Activated CD4-positive, CD25-positive, alpha-beta regulatory T cell treated with anti-CD3 and anti-CD28 coated beads, Interleukin-2, amount 50 U/mL, for 16 hours (primary cell): ENCODE data around the gene FBXO31.
"Not testable (repeated sequence)": the region's sequence is repeated elsewhere in the genome, so short reads cannot be mapped to it uniquely, and the experiment has no call there.

Source experiments
- DNase-seq: peaks from one replicate; pipeline ENCODE4 v3.0.0-alpha.2; 2020; ENCODE audit warnings: low read depth, low spot score

Gene FBXO31

DNA sequence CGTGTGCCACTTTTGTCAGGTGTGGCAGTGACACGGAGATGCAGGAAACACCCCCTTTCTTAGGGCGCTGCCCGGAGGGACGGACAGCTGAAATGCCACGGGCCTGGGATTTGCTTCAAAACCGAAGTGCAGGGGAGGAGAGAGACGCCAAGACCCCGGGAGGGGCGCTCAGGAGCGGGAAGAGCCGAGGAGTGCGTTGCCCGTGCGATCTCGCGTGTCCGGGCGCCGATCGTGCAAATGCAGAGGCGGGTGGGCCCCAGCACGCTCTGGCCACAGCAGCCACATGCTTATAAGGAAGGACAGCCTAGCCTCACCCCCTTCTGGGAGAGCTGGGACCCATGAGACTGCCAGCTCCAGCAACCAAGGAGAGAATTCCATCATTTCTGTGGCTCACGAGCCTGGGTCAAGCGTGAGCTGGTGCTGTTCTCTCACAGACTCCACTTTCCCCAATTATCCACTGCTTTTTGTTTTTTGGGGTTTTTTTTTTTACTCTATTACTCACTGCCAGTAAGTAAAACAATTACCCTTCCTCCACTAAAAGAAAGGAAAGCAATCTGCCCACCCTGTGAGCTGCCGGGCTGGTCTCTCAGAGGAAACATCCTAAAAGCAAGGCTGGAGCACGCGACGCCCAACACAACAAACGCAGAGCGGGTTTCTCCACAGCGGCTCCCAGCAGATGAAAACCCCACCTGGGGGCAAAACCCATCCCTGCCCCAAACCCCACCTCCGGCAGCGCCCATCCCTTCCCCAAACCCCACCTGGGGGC lies 39.2 kb downstream of the FBXO31 start:
- DNase-seq = no peak

DNA sequence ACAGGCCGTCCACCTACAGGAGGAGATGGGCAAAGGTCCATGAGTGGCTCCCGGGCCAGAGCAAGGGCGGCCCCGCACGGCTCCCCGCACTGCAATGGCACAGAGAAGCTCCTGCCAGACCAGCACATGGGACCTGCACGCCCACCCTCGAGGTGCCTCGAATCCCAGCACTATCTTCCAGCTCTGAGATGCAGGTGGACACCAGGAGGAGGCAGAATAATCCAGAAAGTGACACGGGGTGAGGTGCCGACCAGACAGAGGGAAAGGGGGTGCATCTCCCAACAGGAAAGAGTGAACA lies 39.9 kb downstream of the FBXO31 start:
- DNase-seq = no peak

DNA sequence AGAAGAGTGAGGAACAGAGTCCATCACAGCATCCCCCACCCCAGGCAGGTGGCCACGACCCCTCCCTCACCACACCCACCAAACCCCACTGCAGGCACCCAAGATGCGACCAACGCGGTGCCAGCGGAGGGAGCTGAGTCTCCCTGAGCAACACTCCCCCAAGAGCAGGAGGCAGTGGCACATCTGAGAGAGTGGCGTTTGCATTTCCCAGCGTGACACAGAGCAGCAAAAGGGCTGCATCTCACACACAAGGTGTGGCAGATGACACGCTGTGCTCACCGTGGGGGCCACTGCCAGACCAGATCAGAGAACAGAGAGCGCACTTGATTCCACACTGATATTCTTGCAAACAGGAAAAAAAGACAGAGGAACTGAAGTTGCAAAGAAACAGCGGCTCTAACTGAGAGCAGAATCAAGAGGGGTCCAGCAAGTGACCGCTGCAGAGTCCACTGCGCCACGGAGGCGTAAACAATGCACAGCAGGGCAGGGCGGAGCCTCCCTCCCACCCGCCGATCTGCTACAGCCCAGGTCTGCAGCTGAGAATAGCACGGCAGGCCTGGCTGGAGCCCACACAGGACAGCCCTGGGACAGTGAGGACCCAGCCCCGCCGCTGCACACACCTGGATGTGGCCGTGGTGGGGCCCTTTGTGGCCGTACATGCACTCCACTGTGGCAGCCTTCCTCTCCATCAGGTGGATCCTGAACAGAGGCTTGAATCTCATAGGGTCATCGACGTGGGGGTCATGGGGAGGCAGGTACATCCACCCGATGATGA lies 40.4 kb downstream of the FBXO31 start:
- DNase-seq = no peak

DNA sequence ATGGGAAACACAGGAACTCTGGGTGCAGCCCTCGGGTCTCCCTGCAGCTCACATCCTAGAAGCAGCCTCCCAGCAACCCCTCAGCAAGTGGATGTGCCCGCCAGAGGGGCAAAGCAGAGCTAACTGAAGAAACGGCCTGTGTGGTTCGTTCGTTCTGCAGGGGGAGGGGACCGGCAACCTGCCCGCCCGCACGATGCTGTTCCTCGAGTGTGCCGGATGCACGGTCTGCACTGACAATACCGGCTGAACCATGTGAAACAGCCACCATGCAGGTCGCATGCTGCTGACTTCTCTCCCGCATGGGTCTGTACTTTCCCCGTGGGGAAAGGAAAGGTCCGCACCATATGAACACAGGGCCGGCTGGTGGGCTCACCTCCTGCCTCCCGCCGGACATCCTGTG lies 41.1 kb downstream of the FBXO31 start:
- DNase-seq = no peak

DNA sequence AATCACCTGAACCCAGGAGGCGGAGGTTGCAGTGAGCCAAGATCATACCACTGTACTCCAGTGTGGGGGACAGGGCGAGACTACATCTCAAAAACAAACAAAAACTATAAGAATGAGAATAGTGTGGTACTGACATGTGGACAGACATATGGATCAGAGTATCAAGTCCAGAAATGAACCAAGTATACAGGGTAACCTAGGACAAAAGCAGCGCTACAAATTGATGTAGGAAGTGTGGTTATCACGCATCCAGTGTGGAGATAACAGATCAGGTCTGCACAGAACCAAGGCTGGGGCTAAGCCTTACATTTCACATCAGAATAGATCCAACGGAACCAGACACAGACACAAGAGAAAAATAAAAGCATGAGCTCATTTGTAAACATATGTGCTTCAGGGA lies 43.4 kb downstream of the FBXO31 start:
- no peak for DNase-seq

DNA sequence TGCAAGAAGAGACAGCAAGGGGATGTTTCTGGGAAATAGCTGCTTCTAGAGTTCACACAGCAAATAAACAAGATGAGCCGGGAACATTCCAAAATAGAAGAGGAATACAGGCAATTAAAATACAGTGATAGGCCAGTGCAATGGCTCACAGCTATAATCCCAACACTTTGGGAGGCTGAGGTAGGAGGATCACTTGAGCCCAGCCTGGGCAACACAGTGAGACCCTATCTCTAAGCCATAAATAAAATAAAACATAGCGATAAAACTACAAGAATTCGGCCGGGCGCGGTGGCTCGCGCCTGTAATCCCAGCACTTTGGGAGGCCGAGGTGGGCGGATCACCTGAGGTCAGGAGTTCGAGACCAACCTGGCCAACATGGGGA lies 43.9 kb downstream of the FBXO31 start:
- not testable (repeated sequence) for DNase-seq

DNA sequence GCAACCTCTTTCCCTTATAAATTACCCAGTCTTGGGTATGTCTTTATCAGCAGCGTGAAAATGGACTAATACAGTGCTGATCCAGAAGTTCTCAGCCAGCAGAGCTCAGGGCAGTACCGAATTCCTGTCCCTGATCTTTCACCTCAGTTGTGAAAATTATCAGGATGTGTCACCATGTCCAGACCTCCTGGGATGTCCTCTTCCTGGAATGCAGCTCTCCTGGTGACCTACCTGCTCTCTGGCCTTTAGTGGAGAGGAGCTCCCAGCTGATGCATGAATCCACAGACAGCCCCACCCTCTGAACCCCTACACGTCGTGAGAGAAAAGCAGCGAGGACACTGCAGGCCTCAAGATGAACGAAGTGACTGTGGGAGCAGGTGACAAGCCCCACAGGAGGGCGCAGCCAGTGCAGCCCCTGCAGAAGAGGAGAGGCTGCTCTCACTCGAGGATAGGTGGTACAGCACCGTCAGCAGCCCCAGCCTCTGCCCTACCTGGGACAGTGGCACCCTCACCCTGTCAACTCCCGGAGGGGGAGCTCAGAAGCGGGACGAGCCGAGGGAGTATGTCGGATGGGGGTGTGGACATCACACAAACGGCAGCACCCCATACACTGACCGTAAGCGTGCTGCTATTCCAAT lies 44.4 kb downstream of the FBXO31 start:
- DNase-seq = no peak

DNA sequence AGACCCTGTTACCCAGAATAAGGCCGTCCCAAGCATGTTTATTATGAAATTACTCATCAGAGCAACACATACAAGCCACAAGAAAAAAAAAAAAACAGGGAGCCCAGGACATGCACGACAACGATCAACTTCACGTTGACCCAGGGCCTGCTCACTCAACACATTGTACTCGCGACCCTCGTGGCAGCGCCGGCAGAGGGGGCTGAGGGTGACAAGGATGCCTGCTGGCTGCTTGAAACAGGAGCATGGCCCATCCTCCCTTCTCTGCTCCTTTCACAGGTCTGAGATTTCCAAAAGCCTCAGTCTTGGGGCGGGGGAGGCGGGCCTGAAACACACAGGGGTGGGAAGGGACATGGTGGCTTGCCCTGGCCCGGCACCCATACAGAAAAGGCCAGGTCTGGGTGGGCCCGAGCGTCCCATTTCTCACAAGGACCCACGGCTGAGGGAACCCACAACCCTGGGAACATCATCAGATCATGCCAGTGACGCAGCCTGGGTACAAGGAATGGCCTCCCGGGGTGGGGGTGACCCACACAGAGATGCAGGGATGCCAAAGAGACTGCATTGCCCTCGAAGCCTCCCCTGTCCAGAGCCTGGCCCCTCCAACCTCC lies 45.3 kb downstream of the FBXO31 start:
- DNase-seq = no peak

DNA sequence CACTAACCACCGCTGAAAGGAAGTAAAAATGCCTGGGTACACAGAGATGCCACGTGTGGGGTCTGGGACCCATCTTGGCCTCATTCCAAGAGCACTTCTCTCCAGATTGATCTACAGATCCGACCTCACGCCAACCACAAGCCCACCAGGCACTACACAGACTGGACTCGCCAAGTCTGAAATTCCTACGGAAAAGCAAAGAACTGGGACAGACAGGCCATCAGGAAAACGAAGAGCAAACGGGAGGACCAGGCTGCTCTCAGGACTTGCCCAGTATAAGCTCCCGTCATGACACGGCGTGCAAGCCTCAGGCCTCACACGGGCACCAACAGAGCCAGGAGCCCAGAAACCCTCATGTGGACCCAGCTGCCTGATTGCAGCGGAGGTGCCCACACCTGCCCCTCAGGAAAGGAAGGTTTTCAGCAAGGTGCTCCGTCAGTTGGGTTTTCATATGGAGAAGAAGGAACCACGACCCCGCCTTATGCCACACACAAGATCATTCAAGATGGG lies 46.3 kb downstream of the FBXO31 start:
- no peak for DNase-seq

DNA sequence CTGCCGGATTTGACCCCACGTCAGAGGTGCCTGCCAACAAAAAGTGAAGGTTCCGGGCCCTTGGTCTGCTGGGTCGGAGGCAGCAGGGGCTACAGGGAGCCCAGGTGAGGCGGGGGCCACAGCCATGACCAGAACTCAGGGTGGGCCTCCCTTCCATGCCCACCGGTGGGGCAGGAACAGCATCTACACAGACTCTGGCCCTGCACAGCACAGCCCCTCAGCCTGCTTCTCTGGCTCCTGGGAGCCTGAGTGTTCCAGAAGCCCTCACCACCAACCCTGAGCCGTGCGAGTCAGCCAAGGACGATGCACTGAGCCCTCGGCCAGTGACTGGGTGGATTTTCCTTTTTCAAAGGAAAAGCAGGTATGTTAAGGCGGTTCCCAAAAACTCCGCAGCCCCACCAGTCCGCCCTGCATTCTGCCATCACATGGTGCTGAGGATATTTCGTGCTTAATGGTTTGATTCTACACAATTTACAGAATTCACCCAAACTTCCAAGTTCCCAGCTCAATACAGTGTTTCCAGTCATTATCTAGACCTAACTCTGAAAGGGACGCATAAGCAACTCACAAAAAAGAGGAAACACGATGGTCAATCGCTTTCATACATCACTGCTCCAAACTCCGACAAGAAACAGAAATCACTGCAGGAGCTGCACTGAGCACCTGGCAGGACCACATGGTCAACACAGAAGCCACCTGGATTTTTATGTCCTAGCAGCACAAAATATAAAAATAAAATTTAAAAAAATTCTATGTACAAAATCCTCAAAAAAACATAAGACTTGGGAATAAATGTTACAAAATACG lies 46.9 kb downstream of the FBXO31 start:
- no peak for DNase-seq

DNA sequence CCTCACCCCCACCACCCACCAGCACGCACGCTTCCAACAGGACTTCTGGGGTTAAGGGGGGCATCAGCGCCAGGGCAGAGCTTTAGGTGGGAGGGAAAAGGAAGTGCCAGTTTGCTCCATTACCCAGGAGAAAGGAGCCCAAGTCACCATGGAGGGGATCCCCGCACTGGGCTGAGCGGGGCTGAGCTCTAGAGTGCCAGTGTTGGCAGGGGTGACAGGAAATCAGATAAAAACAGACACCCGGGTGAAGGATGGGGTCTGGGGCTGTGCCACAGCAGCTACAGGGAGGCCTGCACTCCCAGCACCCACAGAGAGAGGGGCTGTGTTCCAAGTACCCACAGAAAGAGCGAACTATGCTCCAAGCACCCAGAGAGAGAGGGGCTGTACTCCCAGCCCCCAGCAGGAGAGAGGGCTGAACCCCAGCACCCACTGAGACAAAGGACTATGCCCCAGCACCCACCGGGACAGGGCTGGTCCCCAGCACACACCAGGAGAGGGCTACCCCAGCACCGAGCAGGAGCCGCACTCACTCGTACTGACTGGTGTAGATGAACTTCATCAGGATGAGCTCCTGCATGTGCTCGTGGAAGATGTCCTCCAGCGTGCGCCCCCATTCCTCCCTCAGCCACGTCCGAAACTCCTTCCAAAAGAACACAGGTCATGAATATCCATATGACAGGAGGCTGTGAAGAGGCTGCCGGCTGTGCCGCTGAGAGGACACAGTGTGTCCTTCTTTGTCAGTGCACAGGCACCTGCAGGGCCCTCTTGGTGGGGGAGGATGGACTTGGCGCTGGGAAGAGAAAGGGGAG lies 47.7 kb downstream of the FBXO31 start:
- no peak for DNase-seq

DNA sequence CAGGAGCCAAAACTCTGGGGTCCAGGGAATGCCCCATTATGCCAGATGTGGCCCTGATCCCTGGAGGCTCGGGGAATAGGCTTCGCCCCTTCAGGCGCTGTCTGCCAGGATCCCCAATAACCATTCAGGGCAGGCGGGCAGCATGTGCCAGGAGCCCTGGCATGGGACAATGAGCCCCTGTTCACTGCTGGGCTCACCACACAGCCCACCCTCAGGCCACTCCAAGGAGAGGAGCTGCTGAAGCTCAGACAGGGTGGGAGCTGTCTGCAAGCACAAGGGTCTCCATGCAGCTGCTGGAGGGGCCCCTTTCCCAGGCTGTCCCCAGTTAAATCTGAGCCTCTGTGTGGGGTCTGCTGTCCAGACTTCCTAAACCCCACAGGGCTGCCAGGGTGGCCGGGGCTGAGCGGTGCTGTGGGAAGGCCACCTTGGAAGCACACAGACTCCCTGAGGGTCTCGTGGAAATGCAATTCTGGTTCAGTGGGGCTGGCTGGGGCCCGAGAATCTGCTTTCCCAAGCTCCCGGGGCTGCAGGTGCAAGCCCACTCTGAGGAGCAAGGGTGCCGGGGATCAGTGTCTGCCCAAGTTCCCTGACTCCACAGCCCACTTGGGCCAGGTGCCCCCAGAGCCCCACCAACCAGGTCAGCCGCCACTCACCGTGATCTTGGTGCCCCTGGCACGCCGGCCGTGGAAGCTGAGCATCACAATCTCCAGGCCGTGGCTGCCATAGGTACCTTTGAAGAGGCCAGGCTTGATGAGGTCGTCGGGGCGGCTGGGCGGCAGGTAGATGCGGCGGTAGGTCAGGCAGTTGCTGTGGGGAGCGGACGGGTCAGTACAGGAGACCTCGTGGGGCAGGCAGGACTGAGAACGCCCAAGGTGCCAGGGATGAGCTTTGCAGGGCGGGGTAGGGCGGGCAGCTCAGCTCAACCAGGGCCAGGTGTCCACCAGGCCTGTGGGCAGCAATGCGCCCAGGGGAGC lies 48.6 kb downstream of the FBXO31 start:
- DNase-seq = no peak

DNA sequence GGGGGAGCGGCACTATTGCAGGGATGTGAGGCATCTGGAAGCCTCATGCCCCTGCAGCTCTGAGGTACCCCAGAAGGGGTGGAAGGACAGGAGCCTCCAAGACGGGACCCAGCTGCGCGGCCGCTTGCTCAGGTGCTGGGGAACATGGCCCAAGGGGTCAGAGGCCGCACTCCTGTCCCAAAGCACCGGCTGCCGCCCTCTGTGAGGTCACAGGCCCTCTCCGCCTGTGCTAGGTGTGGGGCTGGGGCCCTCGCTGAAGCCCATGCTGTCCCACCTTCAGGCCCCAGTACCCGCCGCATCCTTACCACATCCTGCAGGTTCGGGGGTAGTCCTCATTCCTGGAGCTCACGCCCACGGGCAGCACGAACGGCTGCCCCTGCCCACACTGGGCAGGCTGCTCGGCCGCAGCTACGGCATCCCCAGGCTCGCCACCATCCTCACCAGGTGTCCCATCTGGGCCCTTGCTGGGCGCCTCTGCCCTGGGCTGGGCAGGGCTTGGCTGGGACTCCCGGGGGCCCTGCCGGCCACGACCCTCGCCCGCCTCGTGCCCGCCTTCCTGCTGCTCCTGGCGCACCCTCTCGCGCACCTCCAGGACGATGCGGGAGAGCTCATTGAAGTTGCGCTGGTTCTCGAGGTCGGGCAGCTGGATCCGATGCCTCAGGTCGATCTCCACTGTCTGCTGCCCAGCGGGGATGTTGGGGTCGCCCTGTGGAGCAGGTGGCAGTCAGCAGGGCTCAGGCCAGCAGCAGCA lies 49.8 kb downstream of the FBXO31 start:
- no peak for DNase-seq

DNA sequence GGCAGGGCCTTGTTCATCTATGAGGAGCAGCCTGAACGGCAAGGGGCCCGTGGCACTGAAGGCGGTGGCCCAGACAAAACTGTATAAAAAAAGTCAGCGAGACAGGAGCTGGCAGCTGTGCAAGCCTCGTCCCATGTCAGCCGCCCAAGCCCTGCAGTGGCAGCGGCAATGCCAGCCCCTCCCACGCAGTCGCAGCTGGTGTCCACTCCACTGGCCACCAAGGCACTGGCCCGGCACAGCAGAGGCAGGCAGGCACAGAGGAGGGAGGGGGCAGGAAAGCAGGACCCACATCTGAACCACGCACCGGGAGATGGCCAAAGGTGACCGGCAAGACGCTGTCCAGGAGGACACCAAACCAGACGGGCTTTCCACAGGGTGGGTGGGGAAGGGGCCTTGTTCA lies 50.5 kb downstream of the FBXO31 start:
- DNase-seq = no peak

DNA sequence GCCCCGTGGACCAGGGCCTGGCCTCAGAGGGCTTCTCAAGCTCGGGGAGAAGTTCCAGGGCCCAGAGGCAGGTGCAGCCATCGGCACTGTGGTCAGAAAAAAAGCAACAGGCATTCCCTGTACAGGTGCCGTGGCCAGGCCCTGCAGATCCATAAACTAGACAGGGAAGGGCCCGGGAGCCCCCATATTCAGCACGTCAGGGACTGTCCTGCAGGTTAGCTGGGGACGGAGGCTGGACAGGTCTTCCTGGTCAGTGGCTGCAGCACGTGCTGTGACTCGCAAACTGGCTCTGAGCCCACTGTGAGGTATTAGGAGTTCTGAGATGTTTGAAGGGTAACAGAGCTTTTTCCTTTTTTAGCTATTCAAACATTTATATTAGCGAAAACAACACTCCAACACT lies 51.4 kb downstream of the FBXO31 start:
- DNase-seq = no peak

DNA sequence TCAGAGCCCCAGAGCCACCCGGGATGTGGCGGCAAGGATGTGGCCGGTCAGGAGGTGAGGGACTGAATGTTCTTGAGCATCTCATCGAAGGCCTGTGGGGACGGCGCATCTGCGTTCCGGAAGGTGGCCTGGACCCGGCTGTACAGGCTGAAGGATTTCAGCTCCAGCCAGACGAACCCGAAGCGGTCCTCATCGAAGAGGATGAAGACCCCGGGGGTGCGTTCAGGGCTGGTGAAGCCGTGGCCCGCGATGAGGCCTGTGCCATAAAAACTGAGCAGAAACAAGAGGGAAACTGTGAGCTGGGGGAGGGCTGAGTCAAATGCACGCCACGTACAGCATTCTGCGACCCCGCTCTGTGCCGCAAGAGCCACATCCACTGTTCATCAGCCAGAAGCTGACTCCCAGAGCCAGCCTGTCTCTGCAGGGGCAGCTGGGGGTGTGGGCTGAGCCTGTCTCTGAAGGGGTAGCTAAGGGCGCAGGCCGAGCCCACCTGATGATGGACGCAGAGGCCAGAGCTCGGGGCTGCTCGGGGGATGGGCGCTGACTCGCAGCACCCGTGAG lies 52.3 kb downstream of the FBXO31 start:
- no peak for DNase-seq

DNA sequence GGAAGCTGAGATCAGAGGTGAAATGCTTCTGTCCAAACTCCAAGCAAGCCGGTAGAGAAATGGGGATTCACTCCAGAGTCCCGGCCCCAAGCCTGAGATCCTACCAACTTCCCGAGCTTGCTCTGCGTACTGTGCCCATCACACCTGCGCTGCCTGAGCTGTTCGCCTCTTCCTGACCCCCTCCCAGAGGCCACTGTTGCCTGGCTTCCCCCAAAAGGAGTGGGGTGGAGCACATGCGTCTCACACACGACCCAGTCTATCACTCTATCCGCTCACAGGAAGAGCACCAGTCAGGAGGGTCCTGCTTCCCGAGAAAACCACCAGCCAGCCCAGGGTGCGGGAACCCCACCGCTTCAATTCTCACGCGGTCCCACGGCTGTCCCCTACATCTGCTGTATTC lies 52.9 kb downstream of the FBXO31 start:
- DNase-seq = no peak

DNA sequence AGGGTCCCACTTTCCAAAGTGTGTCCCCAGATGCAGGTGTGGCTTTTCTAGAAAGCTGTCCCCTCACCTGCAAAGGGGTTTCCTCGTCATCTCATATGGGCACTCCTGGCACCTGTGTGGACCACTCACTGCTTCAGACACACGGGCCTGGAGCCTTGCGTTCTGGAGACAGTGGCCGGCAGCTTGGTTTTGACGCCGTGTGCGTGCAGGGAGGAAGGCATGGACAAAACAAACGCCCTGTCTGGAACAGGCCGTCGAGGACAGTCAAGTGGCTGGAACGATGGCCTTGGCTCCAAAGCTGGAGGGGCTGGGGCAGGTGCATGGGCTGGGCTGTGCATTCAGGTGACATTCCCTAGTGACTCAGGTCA lies 53.3 kb downstream of the FBXO31 start:
- no peak for DNase-seq
